ENCODE data around the gene UAP1L1. TPM values are rescaled to one million over a fixed set of nuclear protein-coding genes. Genes with fewer than 3 reads are reported as not detected.
A peak's percentile ranks its signal among the peaks of the same experiment; 100 is the strongest.

UAP1L1 gene
- total and polyA plus RNA-seq, 7 donors: 2.9 to 9.6 (median 5.7) TPM

DNA sequence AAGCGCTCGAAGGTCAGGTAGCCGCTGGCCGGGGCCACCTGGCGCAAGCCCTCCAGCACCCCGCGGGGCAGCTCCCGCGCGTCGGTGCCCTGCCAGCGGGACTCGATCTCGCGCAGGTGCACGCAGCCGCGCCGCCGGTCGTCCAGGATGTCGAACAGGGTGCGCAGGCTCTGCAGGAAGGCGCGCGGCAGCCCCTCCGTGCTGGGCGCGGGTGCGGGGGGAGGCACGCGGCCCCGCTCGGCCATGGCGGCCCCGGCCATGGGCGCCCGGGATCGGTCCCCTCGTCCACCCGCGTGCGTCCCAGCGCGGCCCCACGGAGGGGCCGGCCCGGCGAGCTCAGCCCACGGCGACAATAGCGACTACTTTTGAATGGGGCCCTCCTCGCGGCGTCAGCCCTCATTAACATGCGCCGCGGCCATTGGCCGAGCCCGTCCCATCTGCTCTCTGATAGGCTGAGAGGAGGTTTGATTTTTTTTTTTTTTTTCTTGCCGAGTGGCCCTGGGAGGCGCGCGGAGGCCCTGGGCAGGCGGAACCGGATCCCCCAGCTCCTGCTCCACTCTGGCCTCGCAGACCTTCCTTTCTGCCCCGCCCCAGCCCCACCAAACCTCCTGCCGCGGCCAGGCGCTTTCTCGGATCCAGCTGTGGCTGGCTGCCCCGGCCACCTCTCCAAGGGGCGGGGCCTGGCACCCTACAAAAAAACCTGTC, 7.0 kb upstream of the UAP1L1 start, which contains the start of gene SAPCD2:
SAPCD2 (minus strand) TSS at position 357 of the 705 bp plus-strand sequence; CDS start at position 260, 97 bp downstream.
- Histone ChIP-seq H3K4me3 (peak within 1 kb of the TSS in 3 of 4 donors; percentile 32 to 48 (median 41)), H3K4me1 (peaks cover 0 to 17% (median 14%) of the 10 kb centered on the region in 4 donors), H3K27me3 (peaks cover 18 to 35% (median 28%) of the 10 kb centered on the region in 3 donors), H3K36me3 (no peaks in the 10 kb centered on the region), H3K27ac (peak within 1 kb of the TSS; percentile 44 to 66 (median 48)), H3K9me3 (no peaks in the 10 kb centered on the region)
- intact Hi-C loops (cut with DNase I): no loop called here
- DNase-seq: peak; percentile 90
- TF ChIP-seq POLR2A (IDR thresholded peaks at IDR 0.05): no peak
- no peak for TF ChIP-seq POLR2AphosphoS5 (IDR thresholded peaks at IDR 0.05)
- no peak for TF ChIP-seq EP300 (IDR thresholded peaks at IDR 0.05)
- TF ChIP-seq, protein P1, sequence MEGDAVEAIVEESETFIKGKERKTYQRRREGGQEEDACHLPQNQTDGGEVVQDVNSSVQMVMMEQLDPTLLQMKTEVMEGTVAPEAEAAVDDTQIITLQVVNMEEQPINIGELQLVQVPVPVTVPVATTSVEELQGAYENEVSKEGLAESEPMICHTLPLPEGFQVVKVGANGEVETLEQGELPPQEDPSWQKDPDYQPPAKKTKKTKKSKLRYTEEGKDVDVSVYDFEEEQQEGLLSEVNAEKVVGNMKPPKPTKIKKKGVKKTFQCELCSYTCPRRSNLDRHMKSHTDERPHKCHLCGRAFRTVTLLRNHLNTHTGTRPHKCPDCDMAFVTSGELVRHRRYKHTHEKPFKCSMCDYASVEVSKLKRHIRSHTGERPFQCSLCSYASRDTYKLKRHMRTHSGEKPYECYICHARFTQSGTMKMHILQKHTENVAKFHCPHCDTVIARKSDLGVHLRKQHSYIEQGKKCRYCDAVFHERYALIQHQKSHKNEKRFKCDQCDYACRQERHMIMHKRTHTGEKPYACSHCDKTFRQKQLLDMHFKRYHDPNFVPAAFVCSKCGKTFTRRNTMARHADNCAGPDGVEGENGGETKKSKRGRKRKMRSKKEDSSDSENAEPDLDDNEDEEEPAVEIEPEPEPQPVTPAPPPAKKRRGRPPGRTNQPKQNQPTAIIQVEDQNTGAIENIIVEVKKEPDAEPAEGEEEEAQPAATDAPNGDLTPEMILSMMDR (IDR thresholded peaks at IDR 0.05): no peak
- 0 to 1% methylated on average over 74 of the region's 74 CpGs for WGBS, 2 donors

DNA sequence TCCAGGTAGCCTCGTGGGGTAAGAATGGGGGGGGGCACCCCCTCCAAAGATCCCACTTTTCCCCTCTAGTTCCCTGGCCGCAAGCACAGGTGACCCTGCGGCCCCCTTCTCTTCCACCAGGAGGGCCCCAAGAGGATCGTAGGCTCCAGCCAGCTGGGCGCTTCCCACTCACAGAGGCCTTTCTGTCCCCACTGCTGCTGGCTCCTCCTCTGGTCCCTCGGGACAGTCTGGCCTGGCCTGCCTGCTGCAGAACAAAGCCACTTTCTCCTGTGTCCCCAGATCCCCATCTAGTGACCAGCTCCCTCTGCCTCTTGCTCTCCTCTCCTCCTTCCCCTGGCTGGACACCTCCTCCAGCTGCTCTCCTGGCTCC, 6.4 kb upstream of the UAP1L1 start:
- intact Hi-C loops (cut with DNase I): no loop called here
- H3K27me3 ChIP-seq: peaks cover 18 to 35% (median 28%) of the 10 kb centered on the region in 3 donors
- H3K4me3 ChIP-seq: peak overlapping the region in 3 of 4 donors; percentile 32 to 48 (median 41)

DNA sequence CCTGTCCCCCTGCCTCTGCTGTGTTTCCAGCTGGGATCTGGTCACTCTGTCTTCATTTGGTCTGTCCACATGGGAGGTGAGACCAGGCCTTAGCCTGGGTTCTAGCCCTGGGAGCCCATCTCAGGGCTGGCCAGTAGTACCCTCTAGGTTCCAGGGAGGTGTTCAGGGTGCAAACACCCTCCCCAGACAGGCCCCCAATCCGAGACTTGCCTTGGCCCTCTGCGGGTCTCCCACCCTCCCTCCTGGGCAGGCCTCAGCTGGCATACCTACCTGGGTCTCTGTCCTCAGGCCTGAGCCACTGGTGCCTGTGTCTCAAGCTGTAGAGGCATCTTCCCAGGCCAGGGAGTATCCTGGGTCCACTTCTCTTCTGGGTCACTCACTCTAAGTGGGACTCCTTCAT, 6.0 kb upstream of the UAP1L1 start:
- peaks cover 18 to 36% (median 29%) of the 10 kb centered on the region in 3 donors for H3K27me3 ChIP-seq
- H3K9me3 ChIP-seq: no peaks in the 10 kb centered on the region
- no peak overlapping the region for H3K4me3 ChIP-seq
- H3K27ac ChIP-seq: peak overlapping the region in 3 of 4 donors; percentile 33 to 66 (median 50)
- no peaks in the 10 kb centered on the region for H3K36me3 ChIP-seq
- no peak for DNase-seq
- 94% methylated on average over 2 of the region's 2 CpGs for WGBS, 2 donors
- peaks cover 0 to 17% (median 14%) of the 10 kb centered on the region in 4 donors for H3K4me1 ChIP-seq
- no peak for TF ChIP-seq POLR2AphosphoS5 (IDR thresholded peaks at IDR 0.05)
- no peak for TF ChIP-seq EP300 (IDR thresholded peaks at IDR 0.05)
- TF ChIP-seq, protein P1 (IDR thresholded peaks at IDR 0.05): no peak
- no peak for TF ChIP-seq POLR2A (IDR thresholded peaks at IDR 0.05)
- intact Hi-C loops (cut with DNase I): no loop called here

More for the DNA sequence above, 6.4 kb upstream of the UAP1L1 start:
- WGBS, 2 donors: 16 to 24% methylated on average over 6 of the region's 6 CpGs
- no peaks in the 10 kb centered on the region for H3K36me3 ChIP-seq
- TF ChIP-seq POLR2A (IDR thresholded peaks at IDR 0.05): no peak
- TF ChIP-seq, protein P1 (IDR thresholded peaks at IDR 0.05): no peak
- TF ChIP-seq EP300 (IDR thresholded peaks at IDR 0.05): no peak
- TF ChIP-seq POLR2AphosphoS5 (IDR thresholded peaks at IDR 0.05): no peak
- DNase-seq: no peak
- H3K27ac ChIP-seq: peak overlapping the region; percentile 44 to 66 (median 48)
- no peaks in the 10 kb centered on the region for H3K9me3 ChIP-seq
- H3K4me1 ChIP-seq: peaks cover 0 to 17% (median 14%) of the 10 kb centered on the region in 4 donors

DNA sequence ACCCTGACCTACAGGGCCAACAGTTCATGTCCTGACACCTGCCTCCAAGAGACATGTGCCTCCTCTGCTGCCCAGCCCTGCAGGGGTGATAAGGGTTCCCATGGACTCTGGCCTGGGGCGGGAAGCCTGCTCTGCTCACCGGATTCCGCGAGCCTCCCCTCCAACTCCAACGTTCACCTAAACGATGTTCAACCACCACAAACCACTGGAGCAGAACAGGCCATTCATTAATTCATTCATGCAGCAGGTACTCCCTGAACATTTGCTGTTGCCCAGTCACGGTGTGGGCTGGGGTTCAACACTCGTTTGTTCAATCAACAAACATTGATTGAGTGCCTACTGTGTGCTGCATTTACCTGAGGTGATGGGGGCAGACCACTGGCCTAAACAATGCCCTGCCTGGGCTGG, 3.3 kb upstream of the UAP1L1 start:
- DNase-seq: no peak
- H3K36me3 ChIP-seq: peaks cover 0 to 2% (median 0%) of the 10 kb centered on the region in 4 donors
- no peak for TF ChIP-seq POLR2A (IDR thresholded peaks at IDR 0.05)
- TF ChIP-seq POLR2AphosphoS5 (IDR thresholded peaks at IDR 0.05): no peak
- TF ChIP-seq, protein P1 (IDR thresholded peaks at IDR 0.05): no peak
- no peak for TF ChIP-seq EP300 (IDR thresholded peaks at IDR 0.05)
- WGBS, 2 donors: 36 to 82% methylated on average over 8 of the region's 8 CpGs
- H3K9me3 ChIP-seq: no peaks in the 10 kb centered on the region
- H3K27ac ChIP-seq: no peak overlapping the region
- peaks cover 30 to 48% (median 37%) of the 10 kb centered on the region in 3 donors for H3K27me3 ChIP-seq
- H3K4me1 ChIP-seq: peaks cover 0 to 42% (median 38%) of the 10 kb centered on the region in 4 donors
- intact Hi-C loops (cut with DNase I): no loop called here
- H3K4me3 ChIP-seq: no peak overlapping the region
